ENCODE measurements around the gene MGAM2.

Gene MGAM2

GRCh38 chr7:142188846-142189245 lies 77.3 kb downstream of the MGAM2 start:
- Histone ChIP-seq H3K9me3 (ENCODE audit: control insufficient read depth, low read length) (no peaks in the 10 kb centered on the region), H3K36me3 (ENCODE audit: control insufficient read depth, insufficient read depth, low read length) (no peaks in the 10 kb centered on the region), H3K4me3 (ENCODE audit: insufficient read depth, low read depth, low read length, poor library complexity, severe bottlenecking) (no peak overlapping the region), H3K27ac (ENCODE audit: insufficient read depth, low read length, poor library complexity, severe bottlenecking) (no peak overlapping the region), H3K27me3 (replicated peaks; ENCODE audit: control insufficient read depth, insufficient read depth, low read length, poor library complexity, severe bottlenecking) (no peaks in the 10 kb centered on the region), H3K4me1 (ENCODE audit: control insufficient read depth, insufficient read depth, low read length, poor library complexity, severe bottlenecking) (no peaks in the 10 kb centered on the region)
- no peak for DNase-seq

GRCh38 chr7:142194201-142194600 lies 82.7 kb downstream of the MGAM2 start:
- H3K27ac ChIP-seq (ENCODE audit: insufficient read depth, low read length, poor library complexity, severe bottlenecking): no peak overlapping the region

GRCh38 chr7:142196066-142196840 lies 84.7 kb downstream of the MGAM2 start:
- Histone ChIP-seq H3K4me3 (ENCODE audit: insufficient read depth, low read depth, low read length, poor library complexity, severe bottlenecking) (no peak overlapping the region), H3K4me1 (ENCODE audit: control insufficient read depth, insufficient read depth, low read length, poor library complexity, severe bottlenecking) (no peaks in the 10 kb centered on the region), H3K27ac (ENCODE audit: insufficient read depth, low read length, poor library complexity, severe bottlenecking) (no peak overlapping the region), H3K27me3 (replicated peaks; ENCODE audit: control insufficient read depth, insufficient read depth, low read length, poor library complexity, severe bottlenecking) (no peaks in the 10 kb centered on the region), H3K9me3 (ENCODE audit: control insufficient read depth, low read length) (no peaks in the 10 kb centered on the region), H3K36me3 (ENCODE audit: control insufficient read depth, insufficient read depth, low read length) (no peaks in the 10 kb centered on the region)
- DNase-seq: no peak

More at GRCh38 chr7:142194201-142194600, 82.7 kb downstream of the MGAM2 start:
- DNase-seq: no peak
- H3K27me3 ChIP-seq (replicated peaks; ENCODE audit: control insufficient read depth, insufficient read depth, low read length, poor library complexity, severe bottlenecking): no peaks in the 10 kb centered on the region
- no peaks in the 10 kb centered on the region for H3K36me3 ChIP-seq (ENCODE audit: control insufficient read depth, insufficient read depth, low read length)
- no peaks in the 10 kb centered on the region for H3K9me3 ChIP-seq (ENCODE audit: control insufficient read depth, low read length)
- no peak overlapping the region for H3K4me3 ChIP-seq (ENCODE audit: insufficient read depth, low read depth, low read length, poor library complexity, severe bottlenecking)
- no peaks in the 10 kb centered on the region for H3K4me1 ChIP-seq (ENCODE audit: control insufficient read depth, insufficient read depth, low read length, poor library complexity, severe bottlenecking)

GRCh38 chr7:142200206-142200605 lies 88.7 kb downstream of the MGAM2 start:
- Histone ChIP-seq H3K27me3 (replicated peaks; ENCODE audit: control insufficient read depth, insufficient read depth, low read length, poor library complexity, severe bottlenecking) (no peaks in the 10 kb centered on the region), H3K36me3 (ENCODE audit: control insufficient read depth, insufficient read depth, low read length) (no peaks in the 10 kb centered on the region), H3K9me3 (ENCODE audit: control insufficient read depth, low read length) (no peaks in the 10 kb centered on the region), H3K27ac (ENCODE audit: insufficient read depth, low read length, poor library complexity, severe bottlenecking) (no peak overlapping the region), H3K4me1 (ENCODE audit: control insufficient read depth, insufficient read depth, low read length, poor library complexity, severe bottlenecking) (no peaks in the 10 kb centered on the region), H3K4me3 (ENCODE audit: insufficient read depth, low read depth, low read length, poor library complexity, severe bottlenecking) (no peak overlapping the region)
- no peak for DNase-seq

- Histone ChIP-seq H3K4me3 (ENCODE audit: insufficient read depth, low read depth, low read length, poor library complexity, severe bottlenecking) (no peak overlapping the region), H3K9me3 (ENCODE audit: control insufficient read depth, low read length) (no peaks in the 10 kb centered on the region), H3K27me3 (replicated peaks; ENCODE audit: control insufficient read depth, insufficient read depth, low read length, poor library complexity, severe bottlenecking) (no peaks in the 10 kb centered on the region), H3K36me3 (ENCODE audit: control insufficient read depth, insufficient read depth, low read length) (no peaks in the 10 kb centered on the region), H3K4me1 (ENCODE audit: control insufficient read depth, insufficient read depth, low read length, poor library complexity, severe bottlenecking) (no peaks in the 10 kb centered on the region), H3K27ac (ENCODE audit: insufficient read depth, low read length, poor library complexity, severe bottlenecking) (no peak overlapping the region)
- DNase-seq: no peak
These were observed 117.1 kb downstream of the MGAM2 start for GRCh38 chr7:142228537-142229104.

GRCh38 chr7:142231716-142232115 lies 120.2 kb downstream of the MGAM2 start:
- no peaks in the 10 kb centered on the region for H3K4me1 ChIP-seq (ENCODE audit: control insufficient read depth, insufficient read depth, low read length, poor library complexity, severe bottlenecking)
- no peaks in the 10 kb centered on the region for H3K27me3 ChIP-seq (replicated peaks; ENCODE audit: control insufficient read depth, insufficient read depth, low read length, poor library complexity, severe bottlenecking)
- H3K36me3 ChIP-seq (ENCODE audit: control insufficient read depth, insufficient read depth, low read length): no peaks in the 10 kb centered on the region
- no peaks in the 10 kb centered on the region for H3K9me3 ChIP-seq (ENCODE audit: control insufficient read depth, low read length)
- no peak overlapping the region for H3K27ac ChIP-seq (ENCODE audit: insufficient read depth, low read length, poor library complexity, severe bottlenecking)
- DNase-seq: no peak
- H3K4me3 ChIP-seq (ENCODE audit: insufficient read depth, low read depth, low read length, poor library complexity, severe bottlenecking): no peak overlapping the region

GRCh38 chr7:142240546-142240945 lies 129.0 kb downstream of the MGAM2 start:
- Histone ChIP-seq H3K4me1 (ENCODE audit: control insufficient read depth, insufficient read depth, low read length, poor library complexity, severe bottlenecking) (no peaks in the 10 kb centered on the region), H3K36me3 (ENCODE audit: control insufficient read depth, insufficient read depth, low read length) (no peaks in the 10 kb centered on the region), H3K9me3 (ENCODE audit: control insufficient read depth, low read length) (no peaks in the 10 kb centered on the region), H3K27me3 (replicated peaks; ENCODE audit: control insufficient read depth, insufficient read depth, low read length, poor library complexity, severe bottlenecking) (no peaks in the 10 kb centered on the region), H3K4me3 (ENCODE audit: insufficient read depth, low read depth, low read length, poor library complexity, severe bottlenecking) (no peak overlapping the region), H3K27ac (ENCODE audit: insufficient read depth, low read length, poor library complexity, severe bottlenecking) (no peak overlapping the region)
- DNase-seq: no peak

GRCh38 chr7:142243823-142244222 lies 132.3 kb downstream of the MGAM2 start:
- Histone ChIP-seq H3K27ac (ENCODE audit: insufficient read depth, low read length, poor library complexity, severe bottlenecking) (no peak overlapping the region), H3K4me1 (ENCODE audit: control insufficient read depth, insufficient read depth, low read length, poor library complexity, severe bottlenecking) (no peaks in the 10 kb centered on the region), H3K4me3 (ENCODE audit: insufficient read depth, low read depth, low read length, poor library complexity, severe bottlenecking) (no peak overlapping the region)

GRCh38 chr7:142248166-142249160 lies 136.9 kb downstream of the MGAM2 start:
- Histone ChIP-seq H3K9me3 (ENCODE audit: control insufficient read depth, low read length) (no peaks in the 10 kb centered on the region), H3K36me3 (ENCODE audit: control insufficient read depth, insufficient read depth, low read length) (no peaks in the 10 kb centered on the region), H3K4me1 (ENCODE audit: control insufficient read depth, insufficient read depth, low read length, poor library complexity, severe bottlenecking) (no peaks in the 10 kb centered on the region), H3K27me3 (replicated peaks; ENCODE audit: control insufficient read depth, insufficient read depth, low read length, poor library complexity, severe bottlenecking) (no peaks in the 10 kb centered on the region), H3K27ac (ENCODE audit: insufficient read depth, low read length, poor library complexity, severe bottlenecking) (no peak overlapping the region), H3K4me3 (ENCODE audit: insufficient read depth, low read depth, low read length, poor library complexity, severe bottlenecking) (no peak overlapping the region)
- no peak for DNase-seq

More at GRCh38 chr7:142243823-142244222, 132.3 kb downstream of the MGAM2 start:
- H3K9me3 ChIP-seq (ENCODE audit: control insufficient read depth, low read length): no peaks in the 10 kb centered on the region
- no peak for DNase-seq
- no peaks in the 10 kb centered on the region for H3K27me3 ChIP-seq (replicated peaks; ENCODE audit: control insufficient read depth, insufficient read depth, low read length, poor library complexity, severe bottlenecking)
- H3K36me3 ChIP-seq (ENCODE audit: control insufficient read depth, insufficient read depth, low read length): no peaks in the 10 kb centered on the region
